NCI-H1105 treated with DMSO at 0.1 percent for 48 hours (cell line): ENCODE results near the gene DHODH.
A peak's percentile ranks its signal among the peaks of the same experiment; 100 is the strongest.
"Not testable (repeated sequence)": the region's sequence is repeated elsewhere in the genome, so short reads cannot be mapped to it uniquely, and the experiment has no call there.

Experiments
- DNase-seq: peaks from one replicate; lab custom pipeline; 2025; lab: John Stamatoyannopoulos, UW

DHODH gene

DNA sequence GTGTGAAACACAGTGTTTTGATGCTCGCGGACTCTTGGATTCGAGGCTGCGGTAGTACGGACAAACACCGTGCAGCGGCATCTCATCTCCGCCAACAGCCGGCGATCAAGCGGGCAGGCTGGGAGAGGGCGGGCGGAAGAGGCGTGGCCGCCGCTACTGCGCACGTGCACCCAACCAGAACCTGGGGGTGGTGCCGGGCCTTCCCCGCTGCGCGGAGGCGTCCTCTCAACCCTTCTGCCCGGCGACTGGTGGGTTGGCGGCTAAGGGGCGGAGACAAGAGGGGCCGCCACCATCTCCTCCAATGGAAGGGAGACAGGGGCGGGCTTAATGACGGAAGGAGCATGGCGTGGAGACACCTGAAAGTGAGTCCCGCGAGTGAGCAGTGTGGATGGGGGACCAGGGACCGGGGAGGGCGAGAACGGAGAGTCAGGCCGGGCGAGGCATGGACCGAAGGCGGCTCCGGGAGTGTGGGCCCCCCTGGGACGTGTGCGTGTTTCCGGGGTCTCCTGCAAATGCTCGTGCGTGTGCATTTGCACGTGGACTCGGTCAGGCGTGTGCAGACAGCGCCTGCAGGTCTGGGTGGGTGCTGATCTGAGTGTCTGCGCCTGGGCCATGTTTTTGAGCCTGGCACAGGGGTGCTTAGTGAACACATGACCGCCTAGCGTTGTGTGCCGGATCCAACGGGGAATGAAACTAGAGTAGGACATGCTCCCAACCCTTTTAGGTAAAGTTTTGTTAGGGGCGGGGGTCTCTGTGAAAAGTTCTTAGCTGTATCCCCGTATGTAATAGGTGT, at the start of gene DHODH:
TSS of gene DHODH (plus strand) at position 321 of the 793 bp plus-strand sequence. CDS start at position 342, 21 bp downstream.
- peak; percentile 90 for DNase-seq

DNA sequence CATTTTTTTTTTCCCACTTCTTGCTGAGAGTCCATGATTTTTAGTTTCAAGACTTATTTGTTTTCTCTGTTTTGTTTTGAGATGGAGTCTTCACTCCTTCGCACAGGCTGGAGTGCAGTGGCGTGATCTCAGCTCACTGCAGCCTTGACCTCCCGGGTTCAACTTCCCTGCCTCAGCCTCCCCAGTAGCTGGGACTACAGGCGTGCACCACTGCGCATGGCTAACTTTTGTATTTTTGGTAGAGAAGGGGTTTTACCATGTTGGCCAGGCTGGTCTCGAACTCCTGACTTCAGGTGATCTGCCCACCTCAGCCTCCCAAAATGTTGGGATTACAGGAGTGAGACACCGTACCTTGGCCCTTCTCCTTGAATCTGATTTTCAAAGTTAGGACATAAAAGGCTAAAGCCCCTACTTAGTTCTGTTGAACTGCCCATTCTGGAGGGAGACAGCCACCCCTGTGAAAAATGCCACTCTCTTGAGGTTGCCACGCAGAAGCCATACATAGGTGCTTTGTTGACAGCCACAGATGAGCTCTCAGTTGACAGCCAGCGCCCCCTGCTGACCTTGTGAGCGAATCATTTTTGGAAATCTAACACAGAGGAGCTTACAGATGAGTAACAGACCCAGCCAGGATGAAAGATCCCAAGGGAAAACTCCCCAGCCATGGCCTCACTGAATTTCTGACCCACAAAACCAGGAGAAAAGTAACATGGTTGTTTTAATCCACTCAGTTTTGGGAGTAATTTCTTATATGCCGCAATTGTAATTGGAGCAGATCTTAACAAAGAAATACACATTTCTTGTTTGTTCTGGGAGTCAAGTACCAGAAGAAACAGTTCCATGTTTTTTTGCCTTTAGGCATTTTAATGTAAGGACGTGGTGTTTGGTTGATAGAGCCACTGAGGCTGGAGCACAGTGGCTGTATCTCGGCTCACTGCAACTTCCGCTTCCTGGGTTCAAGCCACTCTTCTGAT, 47.2 kb upstream of the DHODH start:
- DNase-seq: peak; percentile 65

DNA sequence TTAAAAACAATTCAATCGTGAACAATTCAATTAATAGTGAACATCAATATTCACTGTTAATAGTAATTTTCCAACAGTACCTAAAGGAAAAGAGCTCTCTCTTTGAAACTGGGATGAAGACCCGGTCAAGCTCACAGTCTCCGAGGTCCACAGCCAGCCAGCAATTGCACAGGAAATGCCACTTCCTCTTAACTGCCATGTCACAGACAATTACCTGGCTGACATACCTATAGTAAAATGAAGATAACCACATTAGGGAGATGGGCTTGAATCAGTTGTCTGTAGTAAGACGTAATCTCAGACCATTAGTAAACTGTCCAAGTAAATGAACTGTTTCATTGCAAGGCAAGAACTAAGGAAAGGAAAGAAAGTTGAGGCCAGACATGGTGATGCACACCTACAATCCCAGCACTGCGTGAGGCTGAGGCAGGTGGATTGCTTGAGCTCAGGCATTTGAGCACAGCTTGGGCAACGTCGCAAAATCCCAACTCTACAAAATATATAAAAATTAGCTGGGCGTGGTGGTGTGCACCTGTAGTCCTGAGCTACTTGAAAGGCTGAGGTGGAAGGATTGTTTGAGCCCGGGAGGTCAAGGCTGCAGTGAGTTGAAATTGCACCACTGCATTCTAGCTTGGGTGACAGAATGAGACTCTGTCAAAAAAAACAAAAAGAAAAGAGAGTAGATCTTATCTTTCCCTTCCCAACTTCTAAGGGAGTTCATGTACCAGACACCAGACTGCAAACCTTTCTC, 45.2 kb upstream of the DHODH start:
- no peak for DNase-seq

DNA sequence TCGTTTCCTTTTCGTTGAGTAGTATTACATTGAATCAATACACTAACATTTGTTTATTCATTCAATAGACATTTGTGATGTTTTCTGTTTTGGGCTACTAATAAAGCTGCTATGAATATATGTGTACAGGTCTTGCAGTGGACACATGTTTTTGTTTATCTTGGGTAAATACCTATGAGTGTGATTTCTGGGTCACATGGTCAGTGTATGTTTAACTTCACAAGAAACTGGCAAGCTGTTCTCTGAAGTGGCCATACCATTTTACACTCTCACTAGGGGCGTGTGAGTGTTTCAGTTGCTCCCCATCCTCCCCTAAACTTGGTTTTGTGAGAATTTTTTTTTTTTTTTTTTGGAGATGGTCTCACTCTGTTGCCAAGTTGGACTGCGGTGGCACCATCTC, 43.3 kb upstream of the DHODH start:
- DNase-seq: no peak

DNA sequence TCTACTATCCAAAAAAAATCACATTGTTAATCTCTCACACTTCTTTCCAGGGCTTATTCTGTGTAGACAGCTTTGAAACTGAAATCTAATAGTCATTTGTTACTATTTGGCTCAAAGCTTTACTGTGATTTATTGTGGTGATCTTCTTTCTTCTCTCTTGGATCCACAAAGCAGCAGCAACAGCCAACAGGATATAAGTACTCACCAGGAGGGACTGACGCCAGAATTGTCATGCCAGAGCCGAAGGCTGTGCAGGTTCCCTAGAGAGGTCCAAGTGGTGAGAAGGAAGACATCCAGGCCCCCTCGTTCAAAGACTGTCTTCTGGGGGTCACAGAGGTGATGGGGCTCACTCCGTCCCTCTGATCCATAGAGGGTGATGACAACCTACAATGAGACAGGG, 41.6 kb upstream of the DHODH start:
- no peak for DNase-seq

DNA sequence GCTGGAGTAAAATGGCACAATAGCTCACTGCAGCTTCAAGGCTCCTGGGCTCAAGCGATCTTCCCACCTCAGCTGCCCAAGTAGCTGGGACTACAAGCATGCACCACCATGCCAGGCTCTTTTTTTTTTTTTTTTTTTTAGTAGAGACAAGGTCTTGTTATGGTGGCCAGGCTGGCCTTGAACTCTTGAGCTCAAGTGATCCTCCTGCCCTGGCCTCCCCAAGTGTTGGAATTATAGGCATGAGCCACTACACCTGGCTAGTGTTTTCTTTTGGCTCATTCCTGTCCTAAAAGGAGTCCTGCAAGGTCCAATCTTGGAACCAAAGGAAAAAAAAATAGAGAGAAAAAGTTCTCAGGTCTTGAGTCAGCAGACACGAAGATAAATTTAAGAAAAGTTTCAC, 39.2 kb upstream of the DHODH start:
- no peak for DNase-seq

DNA sequence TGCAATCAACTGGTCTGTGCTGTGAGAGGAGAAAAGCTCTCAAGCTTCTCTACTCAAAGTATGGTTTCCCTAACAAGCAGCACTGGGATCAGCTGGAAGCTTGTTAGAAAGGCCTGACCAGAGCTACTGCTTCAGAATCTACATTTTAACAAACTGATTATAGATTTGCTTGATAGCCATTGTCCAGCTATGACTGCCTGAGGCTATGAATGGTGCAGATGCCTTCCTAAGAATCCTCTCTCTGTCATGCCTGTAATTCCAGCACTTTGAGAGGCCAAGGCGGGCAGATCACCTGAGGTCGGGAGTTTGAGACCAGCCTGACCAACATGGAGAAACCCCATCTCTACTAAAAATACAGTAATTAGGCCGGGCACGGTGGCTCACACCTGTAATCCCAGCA, 37.0 kb upstream of the DHODH start:
- DNase-seq: no peak

DNA sequence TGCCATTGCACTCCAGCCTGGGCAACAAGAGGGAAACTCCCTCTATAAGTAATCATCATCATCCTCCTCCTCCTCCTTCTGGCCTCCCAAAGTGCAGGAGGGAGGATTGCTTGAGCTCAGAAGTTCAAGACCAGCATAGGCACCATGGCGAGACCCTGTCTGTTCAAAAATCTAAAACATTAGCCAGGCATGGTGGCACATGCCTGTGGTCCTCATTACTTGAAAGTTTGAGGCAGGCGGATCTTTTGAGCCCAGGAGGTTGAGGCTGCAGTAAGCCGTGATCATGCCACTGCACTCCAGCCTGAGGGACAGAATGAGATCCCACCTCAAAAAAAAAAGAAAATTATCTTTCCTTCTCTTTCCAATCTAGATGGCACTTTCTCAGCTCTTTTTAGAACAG, 36.2 kb upstream of the DHODH start:
- DNase-seq: no peak

DNA sequence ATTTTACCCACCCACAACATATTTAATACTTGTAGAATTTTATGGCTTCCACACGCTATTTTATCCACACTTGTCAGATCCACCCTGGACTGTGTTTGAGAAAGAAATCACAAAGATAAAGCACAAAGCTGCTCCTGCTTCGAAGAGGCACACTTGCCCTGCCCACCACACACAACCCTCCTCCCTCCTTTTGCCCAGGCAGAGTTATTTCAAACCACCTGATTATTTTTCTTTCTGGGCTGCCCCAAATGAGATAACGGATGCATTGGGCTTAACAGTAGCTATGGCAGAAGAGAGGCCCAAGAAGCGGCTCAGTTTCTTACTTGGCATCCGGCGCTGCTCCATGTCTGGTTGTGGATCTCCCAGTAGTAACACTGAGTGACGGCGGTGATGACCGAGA, 35.5 kb upstream of the DHODH start:
- DNase-seq: no peak

DNA sequence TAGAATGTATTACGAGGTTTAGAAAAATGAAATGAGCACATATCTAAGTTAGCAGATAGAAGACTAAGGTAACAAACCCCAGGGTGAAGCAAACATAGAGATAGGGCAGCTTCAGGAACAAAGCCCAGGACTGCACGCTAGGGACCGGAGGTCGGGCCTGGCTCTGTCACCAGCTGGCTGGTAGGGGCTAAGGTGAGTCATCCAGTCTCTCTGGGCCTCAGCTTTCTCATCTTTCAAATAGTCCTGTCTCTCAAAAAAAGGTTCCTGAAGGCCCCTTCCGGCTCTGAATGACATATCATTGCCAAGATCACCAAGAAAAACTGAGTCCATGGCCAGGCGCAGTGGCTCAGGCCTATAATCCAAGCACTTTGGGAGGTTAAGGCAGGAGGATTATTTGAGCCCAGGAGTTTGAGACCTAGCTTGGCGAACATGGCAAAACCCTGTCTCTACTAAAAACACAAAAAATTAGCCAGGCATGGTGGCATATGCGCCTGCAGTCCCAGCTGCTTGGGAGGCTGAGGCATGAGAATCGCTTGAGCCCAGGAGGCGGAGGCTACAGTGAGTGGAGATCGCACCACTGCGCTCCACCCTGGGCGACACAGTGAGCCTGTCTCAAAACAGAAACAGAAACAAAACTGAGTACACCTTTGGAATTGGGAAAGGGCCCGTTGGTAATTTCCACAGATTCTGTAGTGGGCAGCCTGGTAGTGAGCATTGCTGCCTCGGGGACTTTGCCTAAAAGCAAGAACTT, 34.3 kb upstream of the DHODH start:
- no peak for DNase-seq

DNA sequence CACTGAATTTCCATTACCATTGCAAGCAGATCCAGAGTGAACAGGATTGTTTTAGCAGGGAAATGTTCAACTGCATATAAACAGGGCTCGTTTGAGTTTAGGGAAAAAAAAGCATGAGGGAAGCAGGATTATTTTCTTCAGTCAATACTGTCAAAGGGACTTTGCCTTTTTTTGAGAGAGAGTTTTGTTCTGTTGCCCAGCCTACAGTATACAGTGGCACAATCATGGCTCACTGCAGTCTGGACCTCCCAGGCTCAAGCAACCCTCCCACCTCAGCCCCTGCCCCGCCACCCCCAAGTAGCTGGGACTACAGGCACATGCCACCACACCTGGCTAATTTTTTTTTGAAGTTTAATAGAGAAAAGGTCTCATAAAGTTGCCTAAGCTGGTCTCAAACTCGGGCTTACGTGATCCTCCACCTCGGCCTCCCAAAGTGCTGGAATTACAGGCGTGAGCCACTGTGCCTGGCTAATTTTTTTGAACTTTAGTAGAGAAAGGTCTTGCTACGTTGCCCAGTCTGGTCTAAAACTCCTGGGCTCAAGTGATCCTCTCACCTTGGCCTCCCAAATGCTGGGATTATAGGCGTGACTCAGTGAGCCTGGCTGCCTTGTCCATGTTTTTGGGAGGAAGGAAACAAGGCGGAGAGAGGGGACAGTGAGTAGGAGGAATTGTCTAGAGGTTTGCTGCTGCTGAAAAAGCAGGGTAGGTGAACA, 23.1 kb upstream of the DHODH start:
- no peak for DNase-seq

DNA sequence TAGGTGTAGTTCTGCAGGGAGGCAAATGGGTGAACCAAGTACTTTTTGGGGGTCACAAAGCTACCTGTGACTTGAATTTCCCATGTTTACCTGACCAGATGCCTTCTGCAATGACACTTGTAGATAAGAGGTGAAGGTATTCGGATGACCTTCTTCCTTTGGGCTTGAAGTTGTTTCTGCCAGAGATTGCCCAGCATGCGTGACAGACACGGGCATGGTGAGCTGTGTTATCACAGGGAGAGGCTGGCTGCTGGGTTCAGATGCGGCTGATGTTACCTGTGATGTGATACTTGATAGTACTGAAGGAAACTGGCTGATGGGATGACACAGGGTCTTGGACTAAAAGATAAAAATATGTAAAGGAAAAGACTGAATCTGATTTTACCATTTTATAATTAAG, 22.4 kb upstream of the DHODH start:
- DNase-seq: no peak

DNA sequence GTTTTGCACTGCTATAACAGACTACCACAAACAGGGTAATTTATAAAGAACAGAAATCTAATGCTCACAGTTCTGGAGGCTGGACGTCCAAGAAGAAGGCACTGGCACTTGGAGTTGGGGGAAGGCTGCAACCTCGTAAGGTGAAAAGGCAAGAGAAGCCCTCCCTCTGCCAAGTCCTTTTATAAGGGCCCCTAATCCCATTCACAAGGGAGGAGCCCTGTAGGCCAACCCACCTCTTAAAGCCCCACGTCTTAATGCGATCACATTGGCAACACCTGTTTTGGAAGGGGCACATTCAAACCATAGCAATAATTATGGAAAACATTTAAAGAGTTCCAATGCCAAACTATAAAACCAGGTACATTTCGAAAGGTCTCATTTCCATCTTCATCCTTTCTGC, 13.5 kb upstream of the DHODH start:
- no peak for DNase-seq

DNA sequence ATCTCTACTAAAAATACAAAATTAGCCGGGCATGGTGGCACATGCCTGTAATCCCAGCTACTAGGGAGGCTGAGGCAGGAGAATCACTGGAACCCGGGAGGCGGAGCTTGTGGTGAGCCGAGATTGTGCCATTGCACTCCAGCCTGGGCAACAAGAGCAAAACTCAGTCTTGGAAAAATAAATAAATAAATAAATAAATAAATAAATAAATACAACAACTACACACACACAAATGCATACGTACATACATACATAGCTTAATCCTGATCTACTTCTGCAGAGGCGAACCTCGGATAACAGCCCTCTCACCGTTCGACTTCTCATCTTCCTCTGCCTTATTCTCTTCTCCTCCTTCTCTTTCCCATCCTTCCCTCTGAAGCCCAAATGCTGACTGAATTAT, 11.0 kb upstream of the DHODH start:
- not testable (repeated sequence) for DNase-seq

DNA sequence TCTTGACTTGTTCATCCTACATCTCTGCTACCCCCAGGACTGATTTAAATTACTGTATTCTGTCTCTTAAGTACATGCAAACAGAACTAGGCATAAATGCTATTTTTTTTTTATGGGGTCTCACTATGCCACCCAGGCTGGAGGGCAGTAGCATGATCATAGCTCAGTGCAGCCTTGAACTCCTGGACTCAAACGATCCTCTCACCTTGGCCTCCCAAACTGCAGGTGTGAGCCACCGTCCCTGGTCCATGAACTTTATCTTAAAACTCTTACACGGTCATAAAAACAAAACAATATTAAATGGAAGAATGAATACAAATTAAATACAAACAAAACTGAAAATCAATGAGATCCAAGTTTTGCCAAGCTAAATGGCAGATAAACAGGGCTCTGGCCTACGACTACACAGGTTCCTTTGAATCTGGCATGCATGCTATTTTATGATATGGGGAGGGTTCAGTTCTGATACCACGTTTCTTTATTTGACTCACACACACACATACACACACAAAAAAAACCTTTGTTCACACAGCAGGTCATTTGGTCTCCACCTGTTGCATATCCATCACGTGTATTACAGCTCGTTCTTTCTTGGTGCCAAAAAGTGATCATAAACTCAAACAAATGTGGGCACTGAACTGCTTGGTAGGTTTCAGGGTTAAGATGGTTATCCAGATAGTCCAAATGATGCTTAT, 7.2 kb upstream of the DHODH start:
- no peak for DNase-seq

DNA sequence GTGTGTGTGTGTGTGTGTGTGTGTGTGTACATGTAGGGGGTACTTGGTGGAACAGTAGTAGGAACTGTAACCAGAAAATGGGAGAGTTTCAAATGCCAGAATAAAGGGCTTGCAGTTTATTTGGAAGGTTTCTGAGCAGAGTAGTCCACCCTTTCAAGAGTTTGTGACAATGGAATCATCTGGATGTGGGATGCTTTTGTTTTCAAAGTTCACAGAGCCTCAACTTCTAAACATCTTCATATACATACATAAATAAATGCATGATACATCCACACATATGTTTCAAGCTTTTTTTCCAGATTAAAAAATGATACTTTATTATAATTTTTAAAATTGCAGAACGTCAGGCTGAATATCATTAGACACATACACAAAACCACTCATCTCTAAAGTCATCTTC, 5.9 kb upstream of the DHODH start:
- DNase-seq: no peak

DNA sequence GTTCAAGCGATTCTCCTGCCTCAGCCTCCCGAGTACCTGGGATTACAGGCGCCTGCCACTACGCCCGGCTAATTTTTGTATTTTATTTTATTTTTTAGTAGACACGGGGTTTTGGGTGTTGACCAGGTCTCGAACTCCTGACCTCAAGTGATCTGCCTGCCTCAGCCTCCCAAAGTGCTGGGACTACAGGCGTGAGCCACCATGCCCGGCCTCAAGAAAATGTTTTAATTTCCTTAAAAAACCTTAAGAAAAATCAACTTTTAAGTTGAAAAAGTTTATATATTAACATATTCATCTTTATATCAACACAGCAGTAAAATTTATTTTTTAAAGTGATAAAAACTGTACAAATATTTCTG, 500 bp upstream of the DHODH start:
- not testable (repeated sequence) for DNase-seq

DNA sequence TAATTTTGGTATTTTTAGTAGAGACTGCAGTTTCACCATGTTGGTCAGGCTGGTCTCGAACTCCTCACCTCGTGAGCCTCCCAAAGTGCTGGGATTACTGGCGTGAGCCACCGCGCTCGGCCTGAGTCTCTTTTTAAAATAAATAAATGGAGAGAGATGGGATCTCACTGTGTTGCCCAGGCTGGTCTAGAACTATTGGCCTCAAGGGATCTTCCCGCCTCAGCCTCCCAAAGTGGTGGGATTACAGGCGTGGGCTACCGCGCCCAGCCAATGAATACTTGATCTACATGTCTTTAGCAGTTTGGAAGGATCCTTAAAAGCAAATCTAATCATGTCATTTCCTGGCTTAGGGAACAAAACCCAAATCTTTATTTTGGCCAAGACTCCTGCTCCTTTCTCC, 1.2 kb downstream of the DHODH start:
- DNase-seq: no peak

DNA sequence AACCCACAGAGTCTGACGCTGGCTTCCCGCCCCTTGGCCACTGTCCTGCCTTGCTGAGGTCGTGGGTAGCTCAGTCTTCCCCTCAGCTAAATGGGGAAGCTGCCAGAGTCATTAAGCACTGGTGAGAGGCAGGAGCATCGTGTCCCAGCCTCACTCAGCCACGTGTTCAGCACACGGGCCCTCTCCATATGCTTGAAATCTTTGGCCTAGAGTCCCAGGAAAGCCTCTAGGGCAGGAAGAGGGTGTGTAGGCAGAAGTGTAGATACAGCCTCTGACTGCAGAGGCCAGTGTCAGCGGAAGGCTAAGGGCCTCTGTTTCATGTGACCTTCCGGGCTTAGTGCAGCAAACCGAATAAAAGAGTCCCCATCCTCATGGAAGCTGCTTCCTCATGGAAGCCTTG, 4.1 kb downstream of the DHODH start:
- no peak for DNase-seq

DNA sequence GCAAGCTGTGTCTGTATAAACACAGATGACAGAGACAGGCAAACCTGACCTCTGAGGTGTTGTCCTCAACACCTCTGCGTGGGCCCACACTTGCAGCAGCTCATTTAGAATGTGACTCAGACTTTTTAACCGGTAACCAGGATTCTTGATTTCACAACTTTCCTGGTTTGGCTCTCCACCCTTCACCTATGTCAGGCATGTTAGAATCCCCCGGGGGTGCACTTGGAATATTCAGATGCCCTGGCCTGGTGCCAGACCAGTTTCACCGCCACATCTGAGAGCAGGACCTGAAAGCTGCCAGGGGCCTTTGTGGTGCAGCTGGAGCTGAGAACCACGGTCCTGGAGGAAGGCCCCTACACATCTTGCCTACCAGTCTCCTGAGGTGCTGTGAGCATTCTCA, 4.8 kb downstream of the DHODH start:
- DNase-seq: no peak
